Upper lobe of left lung (tissue), 4 donors: ENCODE data around the gene CLCN6.

ENCODE experiments used
- EP300 ChIP-seq, 4 donors: sonication (generic); formaldehyde crosslinking; IDR thresholded peaks; one replicate each; pipeline ENCODE4 v1.5.1; 2017; ENCODE audit warnings: antibody characterized with exemption in 4 of 4, control low read depth in 2 of 4
- POLR2A ChIP-seq, 4 donors: fragments of 450-650 bp; IDR thresholded peaks; one replicate each; pipeline ENCODE4 v1.5.1; 2016 to 2017; ENCODE audit warnings: antibody characterized with exemption in 4 of 4, mild to moderate bottlenecking in 2 of 4
- TF ChIP-seq, protein P1 (sequence below), 6 experiments: fragments of 450-650 bp in 4 of 6; fragments of 200-600 bp in 2 of 6; sonication (generic) in 2 of 6; IDR thresholded peaks; one replicate each; pipeline ENCODE4 v1.5.1; 2016 to 2019; ENCODE audit warnings: antibody characterized with exemption in 6 of 6

DNA sequence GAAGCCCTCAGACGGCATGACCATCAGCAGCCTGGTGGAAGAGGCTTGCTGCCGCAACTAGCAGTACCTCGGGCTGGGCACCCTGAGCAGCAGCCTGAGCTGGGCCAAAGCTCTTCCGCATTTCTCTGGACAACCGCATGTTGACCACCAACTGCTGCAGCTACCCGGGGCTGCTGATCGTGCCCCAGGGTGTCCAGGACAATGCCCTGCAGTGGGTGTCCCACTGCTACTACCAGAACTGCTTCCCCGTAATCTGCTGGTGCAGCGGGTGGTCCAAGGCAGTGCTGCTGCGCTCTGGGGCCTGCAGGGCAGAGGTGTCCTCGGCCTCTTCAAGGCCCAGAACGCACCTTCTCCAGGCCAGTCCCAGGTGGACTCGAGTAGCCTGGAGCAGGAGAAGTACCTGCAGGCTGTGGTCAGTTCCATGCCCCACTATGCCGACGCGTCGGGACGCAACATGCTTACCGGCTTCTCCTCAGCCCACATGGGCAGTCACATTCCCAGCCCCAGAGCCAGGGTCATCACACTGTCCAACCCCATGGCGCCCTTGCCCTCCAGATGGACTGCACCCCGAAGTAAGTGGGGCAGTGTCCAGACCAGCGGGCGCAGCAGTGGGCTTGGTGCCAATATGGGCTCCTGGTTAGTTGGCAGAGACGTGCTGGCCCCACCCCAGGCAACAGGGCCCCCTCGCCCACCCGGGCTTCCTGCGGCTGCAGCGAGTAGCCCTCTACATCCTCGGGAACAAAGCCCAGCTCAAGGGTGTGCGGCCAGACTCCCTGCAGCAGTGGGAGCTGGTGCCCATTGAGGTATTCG, 72.3 kb downstream of the CLCN6 start:
- TF ChIP-seq, protein P1, sequence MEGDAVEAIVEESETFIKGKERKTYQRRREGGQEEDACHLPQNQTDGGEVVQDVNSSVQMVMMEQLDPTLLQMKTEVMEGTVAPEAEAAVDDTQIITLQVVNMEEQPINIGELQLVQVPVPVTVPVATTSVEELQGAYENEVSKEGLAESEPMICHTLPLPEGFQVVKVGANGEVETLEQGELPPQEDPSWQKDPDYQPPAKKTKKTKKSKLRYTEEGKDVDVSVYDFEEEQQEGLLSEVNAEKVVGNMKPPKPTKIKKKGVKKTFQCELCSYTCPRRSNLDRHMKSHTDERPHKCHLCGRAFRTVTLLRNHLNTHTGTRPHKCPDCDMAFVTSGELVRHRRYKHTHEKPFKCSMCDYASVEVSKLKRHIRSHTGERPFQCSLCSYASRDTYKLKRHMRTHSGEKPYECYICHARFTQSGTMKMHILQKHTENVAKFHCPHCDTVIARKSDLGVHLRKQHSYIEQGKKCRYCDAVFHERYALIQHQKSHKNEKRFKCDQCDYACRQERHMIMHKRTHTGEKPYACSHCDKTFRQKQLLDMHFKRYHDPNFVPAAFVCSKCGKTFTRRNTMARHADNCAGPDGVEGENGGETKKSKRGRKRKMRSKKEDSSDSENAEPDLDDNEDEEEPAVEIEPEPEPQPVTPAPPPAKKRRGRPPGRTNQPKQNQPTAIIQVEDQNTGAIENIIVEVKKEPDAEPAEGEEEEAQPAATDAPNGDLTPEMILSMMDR (IDR thresholded peaks at IDR 0.05) = no peak
- TF ChIP-seq EP300 (IDR thresholded peaks at IDR 0.05) = no peak
- no peak for TF ChIP-seq POLR2A (IDR thresholded peaks at IDR 0.05)
